HG03565 (cell line): ENCODE data around the gene DYNC1LI1.
"Not testable (repeated sequence)": the region's sequence is repeated elsewhere in the genome, so short reads cannot be mapped to it uniquely, and the experiment has no call there.

ENCODE experiments used
- ATAC-seq: cut with Tn5 transposase; IDR thresholded peaks from one replicate; pipeline ENCODE4 v1.9.1; 2021; ENCODE audit warnings: mild to moderate bottlenecking, moderate library complexity; ENCODE audit not compliant: unreplicated experiment

Gene DYNC1LI1

GRCh38 chr3:32584660-32585059, 14.0 kb upstream of the DYNC1LI1 start:
- ATAC-seq: no peak

GRCh38 chr3:32583708-32584107, 13.1 kb upstream of the DYNC1LI1 start:
- ATAC-seq: no peak

GRCh38 chr3:32578669-32579068, 8.0 kb upstream of the DYNC1LI1 start:
- ATAC-seq: not testable (repeated sequence)

GRCh38 chr3:32577581-32578556, 7.2 kb upstream of the DYNC1LI1 start:
- ATAC-seq: peak; percentile 90

GRCh38 chr3:32577174-32577573, 6.5 kb upstream of the DYNC1LI1 start:
- no peak for ATAC-seq

- no peak for ATAC-seq
These were observed 4.9 kb upstream of the DYNC1LI1 start for GRCh38 chr3:32575451-32576113.

GRCh38 chr3:32571192-32571485, 481 bp upstream of the DYNC1LI1 start:
- no peak for ATAC-seq

GRCh38 chr3:32569540-32570420, 878 bp downstream of the DYNC1LI1 start:
- peak; percentile 37 for ATAC-seq

- ATAC-seq: no peak
These were observed 1.7 kb downstream of the DYNC1LI1 start for GRCh38 chr3:32568953-32569352.

GRCh38 chr3:32564195-32564594, 6.5 kb downstream of the DYNC1LI1 start:
- ATAC-seq: no peak

- ATAC-seq: no peak
These were observed 8.0 kb downstream of the DYNC1LI1 start for GRCh38 chr3:32562640-32563039.

GRCh38 chr3:32557640-32558352, 12.9 kb downstream of the DYNC1LI1 start:
- no peak for ATAC-seq

GRCh38 chr3:32556332-32556731, 14.3 kb downstream of the DYNC1LI1 start:
- no peak for ATAC-seq

GRCh38 chr3:32553973-32554372, 16.7 kb downstream of the DYNC1LI1 start:
- no peak for ATAC-seq

GRCh38 chr3:32553459-32553858, 17.2 kb downstream of the DYNC1LI1 start:
- ATAC-seq: peak; percentile 43

- ATAC-seq: no peak
These were observed 18.6 kb downstream of the DYNC1LI1 start for GRCh38 chr3:32552013-32552412.

- ATAC-seq: no peak
These were observed 19.2 kb downstream of the DYNC1LI1 start for GRCh38 chr3:32551496-32551895.

GRCh38 chr3:32551087-32551486, 19.6 kb downstream of the DYNC1LI1 start:
- no peak for ATAC-seq

- ATAC-seq: no peak
These were observed 25.4 kb downstream of the DYNC1LI1 start for GRCh38 chr3:32545305-32545704.

- ATAC-seq: no peak
These were observed 25.8 kb downstream of the DYNC1LI1 start for GRCh38 chr3:32544894-32545293.

GRCh38 chr3:32542807-32543206, 27.9 kb downstream of the DYNC1LI1 start:
- no peak for ATAC-seq
